Lower leg skin (tissue), 4 donors: ENCODE results near the gene SLC22A23. TPM values are rescaled to one million over a fixed set of nuclear protein-coding genes. Genes with fewer than 3 reads are reported as not detected.
A peak's percentile ranks its signal among the peaks of the same experiment; 100 is the strongest.

Source experiments
- DNase-seq, 2 donors: peaks; one replicate each; pipeline ENCODE4 v3.0.0-alpha.2; 2019; ENCODE audit warnings: low spot score in 2 of 2
- H3K4me3 ChIP-seq: fragments of 200-600 bp; sonication (generic); 2 replicates; pipeline ENCODE4 v1.5.1; 2017; ENCODE audit warnings: mild to moderate bottlenecking, low read depth; ENCODE audit not compliant: poor library complexity, severe bottlenecking
- CTCF ChIP-seq, 3 donors: fragments of 450-650 bp; IDR thresholded peaks; one replicate each; pipeline ENCODE4 v1.5.1; 2016; ENCODE audit warnings: antibody characterized with exemption in 3 of 3, mild to moderate bottlenecking in 3 of 3, moderate library complexity in 2 of 3
- POLR2A ChIP-seq, 2 donors: fragments of 450-650 bp; IDR thresholded peaks; one replicate each; pipeline ENCODE4 v1.6.1; 2016 to 2017; ENCODE audit warnings: antibody characterized with exemption in 2 of 2, mild to moderate bottlenecking in 1 of 2, moderate library complexity in 1 of 2
- WGBS, 2 donors: methylation state at CpG; one replicate each; pipeline ENCODE4 v1.1.5; 2018; 5-methylcytosine and 5-hydroxymethylcytosine counted together
- intact Hi-C: fragments of 100-400 bp; cut with DNase I; formaldehyde crosslinking; loops from one replicate; pipeline ENCODE4 v1.15.0; 2023; ENCODE audit warnings: low total_unique reads
- total RNA-seq, 4 donors: library from RNA; depleted of rRNA; stranded (reverse); fragments of >200 nt; gene quantifications; one replicate each; pipeline ENCODE4 v1.1.0, GENCODE V29; 2016

SLC22A23 gene
- total RNA-seq, 4 donors from 2014 or later: 29.2 to 50.7 (median 43.2) TPM

GRCh38 chr6:3422435-3423070 is 34.3 kb downstream of the SLC22A23 start:
- TF ChIP-seq POLR2A (IDR thresholded peaks at IDR 0.05) (no peak), CTCF (IDR thresholded peaks at IDR 0.05) (no peak)
- intact Hi-C loops: no loop called here
- WGBS, 2 donors: 70 to 76% methylated on average over 6 of the region's 6 CpGs
- no peak for DNase-seq
- H3K4me3 ChIP-seq: no peak overlapping the region

GRCh38 chr6:3421791-3422434 is 34.9 kb downstream of the SLC22A23 start:
- intact Hi-C loops: no loop called here
- TF ChIP-seq CTCF (IDR thresholded peaks at IDR 0.05) (no peak), POLR2A (IDR thresholded peaks at IDR 0.05) (no peak)
- WGBS, 2 donors: 60 to 68% methylated on average over 13 of the region's 13 CpGs
- no peak overlapping the region for H3K4me3 ChIP-seq
- DNase-seq: peak in 1 of 2 donors; percentile 78

GRCh38 chr6:3421143-3421542 is 35.7 kb downstream of the SLC22A23 start:
- no peak overlapping the region for H3K4me3 ChIP-seq
- no peak for TF ChIP-seq POLR2A (IDR thresholded peaks at IDR 0.05)
- no peak for TF ChIP-seq CTCF (IDR thresholded peaks at IDR 0.05)
- 94% methylated on average over 3 of the region's 3 CpGs for WGBS, 2 donors
- no peak for DNase-seq
- intact Hi-C loops: no loop called here

- no peak for DNase-seq
- TF ChIP-seq POLR2A (IDR thresholded peaks at IDR 0.05): no peak
- WGBS, 2 donors: 52 to 54% methylated on average over 3 of the region's 3 CpGs
- no peak overlapping the region for H3K4me3 ChIP-seq
- intact Hi-C loops: no loop called here
Measured at GRCh38 chr6:3419624-3420272, 37.1 kb downstream of the SLC22A23 start.

GRCh38 chr6:3418496-3419060 is 38.3 kb downstream of the SLC22A23 start:
- WGBS, 2 donors: 59 to 60% methylated on average over 8 of the region's 8 CpGs
- DNase-seq: peak in 1 of 2 donors; percentile 59
- TF ChIP-seq CTCF (IDR thresholded peaks at IDR 0.05) (no peak), POLR2A (IDR thresholded peaks at IDR 0.05) (no peak)
- no peak overlapping the region for H3K4me3 ChIP-seq
- intact Hi-C loops: no loop called here

GRCh38 chr6:3417473-3417872 is 39.4 kb downstream of the SLC22A23 start:
- WGBS, 2 donors: 71 to 82% methylated on average over 4 of the region's 4 CpGs

More at GRCh38 chr6:3417473-3417872, 39.4 kb downstream of the SLC22A23 start:
- TF ChIP-seq CTCF (IDR thresholded peaks at IDR 0.05) (no peak), POLR2A (IDR thresholded peaks at IDR 0.05) (no peak)
- intact Hi-C loops: no loop called here
- peak in 1 of 2 donors; percentile 68 for DNase-seq
- no peak overlapping the region for H3K4me3 ChIP-seq
